ENCODE results near the gene TRPV6. TPM values are rescaled to one million over a fixed set of nuclear protein-coding genes. Genes with fewer than 3 reads are reported as not detected.

Gene TRPV6
- total and polyA plus RNA-seq, 2 experiments from 2014 or later, result 1.9 TPM; not detected in 1

GRCh38 chr7:142908290-142908689 is 22.7 kb upstream of the TRPV6 start:
- Histone ChIP-seq H3K9me3 (ENCODE audit: low read depth) (no peaks in the 10 kb centered on the region), H3K27me3 (no peaks in the 10 kb centered on the region), H3K36me3 (no peaks in the 10 kb centered on the region), H3K4me1 (ENCODE audit: low read depth) (no peaks in the 10 kb centered on the region), H3K27ac (no peak overlapping the region), H3K4me3 (no peak overlapping the region)
- DNase-seq (ENCODE audit: low read depth in 1 of 2, low spot score in 1 of 2), result no peak
- TF ChIP-seq CTCF (IDR thresholded peaks at IDR 0.05; ENCODE audit: low read depth, low read length), result no peak

GRCh38 chr7:142906643-142907042 is 21.1 kb upstream of the TRPV6 start:
- DNase-seq (ENCODE audit: low read depth in 1 of 2, low spot score in 1 of 2), result no peak

GRCh38 chr7:142905759-142906158 is 20.2 kb upstream of the TRPV6 start:
- Histone ChIP-seq H3K4me1 (ENCODE audit: low read depth) (no peaks in the 10 kb centered on the region), H3K27ac (no peak overlapping the region), H3K36me3 (no peaks in the 10 kb centered on the region), H3K4me3 (no peak overlapping the region), H3K9me3 (ENCODE audit: low read depth) (no peaks in the 10 kb centered on the region), H3K27me3 (no peaks in the 10 kb centered on the region)
- no peak for TF ChIP-seq CTCF (IDR thresholded peaks at IDR 0.05; ENCODE audit: low read depth, low read length)
- DNase-seq (ENCODE audit: low read depth in 1 of 2, low spot score in 1 of 2), result no peak

More at GRCh38 chr7:142906643-142907042, 21.1 kb upstream of the TRPV6 start:
- Histone ChIP-seq H3K4me3 (no peak overlapping the region), H3K36me3 (no peaks in the 10 kb centered on the region), H3K27me3 (no peaks in the 10 kb centered on the region), H3K9me3 (ENCODE audit: low read depth) (no peaks in the 10 kb centered on the region), H3K4me1 (ENCODE audit: low read depth) (no peaks in the 10 kb centered on the region), H3K27ac (no peak overlapping the region)
- TF ChIP-seq CTCF (IDR thresholded peaks at IDR 0.05; ENCODE audit: low read depth, low read length), result no peak

- Histone ChIP-seq H3K27ac (no peak overlapping the region), H3K4me1 (ENCODE audit: low read depth) (no peaks in the 10 kb centered on the region), H3K36me3 (no peaks in the 10 kb centered on the region), H3K27me3 (no peaks in the 10 kb centered on the region), H3K4me3 (no peak overlapping the region), H3K9me3 (ENCODE audit: low read depth) (no peaks in the 10 kb centered on the region)
- TF ChIP-seq CTCF (IDR thresholded peaks at IDR 0.05; ENCODE audit: low read depth, low read length), result no peak
- DNase-seq (ENCODE audit: low read depth in 1 of 2, low spot score in 1 of 2), result no peak
Observed at GRCh38 chr7:142904128-142904527, 18.6 kb upstream of the TRPV6 start.

GRCh38 chr7:142901426-142902259 is 16.1 kb upstream of the TRPV6 start:
- Histone ChIP-seq H3K9me3 (ENCODE audit: low read depth) (no peaks in the 10 kb centered on the region), H3K36me3 (no peaks in the 10 kb centered on the region)
- no peak for DNase-seq (ENCODE audit: low read depth in 1 of 2, low spot score in 1 of 2)

More at GRCh38 chr7:142901426-142902259, 16.1 kb upstream of the TRPV6 start:
- Histone ChIP-seq H3K27ac (no peak overlapping the region), H3K4me3 (no peak overlapping the region), H3K27me3 (no peaks in the 10 kb centered on the region), H3K4me1 (ENCODE audit: low read depth) (no peaks in the 10 kb centered on the region)
- TF ChIP-seq CTCF (IDR thresholded peaks at IDR 0.05; ENCODE audit: low read depth, low read length), result no peak

Measured in cardiac muscle cell (in vitro differentiated cells and primary cell).